Measurements from ENCODE around the gene METTL6.
"Not testable (repeated sequence)": the region's sequence is repeated elsewhere in the genome, so short reads cannot be mapped to it uniquely, and the experiment has no call there.

The METTL6 gene

GRCh38 chr3:15450438-15451215 lies 23.3 kb upstream of the METTL6 start:
- no peak for DNase-seq

- DNase-seq = no peak
These were observed 22.3 kb upstream of the METTL6 start for GRCh38 chr3:15449489-15450224.

- DNase-seq = no peak
These were observed 16.6 kb upstream of the METTL6 start for GRCh38 chr3:15443826-15444524.

GRCh38 chr3:15440891-15441290 lies 13.5 kb upstream of the METTL6 start:
- DNase-seq = no peak

GRCh38 chr3:15439476-15439875 lies 12.1 kb upstream of the METTL6 start:
- DNase-seq = no peak

GRCh38 chr3:15438983-15439382 lies 11.6 kb upstream of the METTL6 start:
- no peak for DNase-seq

- no peak for DNase-seq
These were observed 8.9 kb upstream of the METTL6 start for GRCh38 chr3:15436246-15436645.

- no peak for DNase-seq
These were observed 7.4 kb upstream of the METTL6 start for GRCh38 chr3:15434756-15435155.

GRCh38 chr3:15433531-15433930 lies 6.2 kb upstream of the METTL6 start:
- no peak for DNase-seq

GRCh38 chr3:15431256-15431837 lies 4.0 kb upstream of the METTL6 start:
- DNase-seq = no peak

- no peak for DNase-seq
These were observed 3.3 kb upstream of the METTL6 start for GRCh38 chr3:15430624-15431023.

GRCh38 chr3:15429080-15429479 lies 1.7 kb upstream of the METTL6 start:
- DNase-seq = no peak

GRCh38 chr3:15428539-15428938 lies 1.2 kb upstream of the METTL6 start:
- peak; percentile 17 to 18 for DNase-seq

GRCh38 chr3:15427981-15428380 lies 637 bp upstream of the METTL6 start:
- no peak for DNase-seq

GRCh38 chr3:15426579-15427118 lies 695 bp downstream of the METTL6 start:
- no peak for DNase-seq

GRCh38 chr3:15420871-15421270 lies 6.5 kb downstream of the METTL6 start:
- DNase-seq = no peak

- DNase-seq = not testable (repeated sequence)
These were observed 16.4 kb downstream of the METTL6 start for GRCh38 chr3:15410966-15411365.

GRCh38 chr3:15409774-15410173 lies 17.6 kb downstream of the METTL6 start:
- DNase-seq = no peak

- DNase-seq = no peak
These were observed 18.1 kb downstream of the METTL6 start for GRCh38 chr3:15409239-15409638.

GRCh38 chr3:15405448-15406050 lies 21.8 kb downstream of the METTL6 start:
- DNase-seq = no peak

GRCh38 chr3:15404767-15405166 lies 22.6 kb downstream of the METTL6 start:
- DNase-seq = no peak

GRCh38 chr3:15403965-15404364 lies 23.4 kb downstream of the METTL6 start:
- DNase-seq = no peak

- no peak for DNase-seq
These were observed 23.8 kb downstream of the METTL6 start for GRCh38 chr3:15403495-15403894.

All from activated CD4-positive, alpha-beta T cell treated with anti-CD3 and anti-CD28 coated beads, Interleukin-2, amount 50 U/mL, for 4 hours (primary cell).